SK-N-SH (cell line): ENCODE data around the gene ODAD2. TPM values are rescaled to one million over a fixed set of nuclear protein-coding genes. Genes with fewer than 3 reads are reported as not detected.

Experiments
- CTCF ChIA-PET: fragments of 300-600, 350-600 bp; formaldehyde crosslinking; extraction: SDS; loops from one replicate; lab custom pipeline; 2021; lab: Yijun Ruan, JAX
- POLR2A ChIA-PET: fragments of 350-600 bp; sonication (Branson Sonifier 250); formaldehyde crosslinking; extraction: SDS; loops from one replicate; lab custom pipeline; 2020; ENCODE audit warnings: antibody characterized with exemption, inconsistent platforms; lab: Yijun Ruan, JAX
- DNase-seq: peaks from one replicate; pipeline ENCODE4 v3.0.0; 2012
- H2AFZ ChIP-seq: fragments of 200-600 bp; sonication (generic); 2 replicates; pipeline ENCODE4 v1.8.1; 2016; ENCODE audit warnings: antibody characterized with exemption, mild to moderate bottlenecking, low read depth
- H3F3A ChIP-seq: fragments of 200-600 bp; sonication (generic); replicated peaks from 2 replicates; pipeline ENCODE3; 2016; ENCODE audit warnings: antibody characterized with exemption, mild to moderate bottlenecking; ENCODE audit not compliant: insufficient read depth
- H3K27ac ChIP-seq, 2 experiments: fragments of 200-500 bp in 1 of 2; fragments of 200-600 bp in 1 of 2; sonication (Bioruptor generic) in 1 of 2; sonication (generic), shearing (Covaris generic) in 1 of 2; 2 replicates each; pipeline versions ENCODE4 v1.5.1 to v1.6.1; 2014 to 2016; ENCODE audit warnings: low read depth in 2 of 2, inconsistent platforms in 1 of 2, low read length in 1 of 2, mild to moderate bottlenecking in 1 of 2, mixed read lengths in 1 of 2
- H3K27me3 ChIP-seq: fragments of 200-600 bp; sonication (generic), shearing (Covaris generic); 2 replicates; pipeline ENCODE4 v1.6.1; 2016; ENCODE audit warnings: mixed run types; ENCODE audit not compliant: insufficient read depth
- H3K36me3 ChIP-seq, 2 experiments: fragments of 200-500 bp in 1 of 2; fragments of 200-600 bp in 1 of 2; sonication (Bioruptor generic) in 1 of 2; sonication (generic) in 1 of 2; replicated peaks in 1 of 2; 2 replicates each; pipeline versions ENCODE3 to v1.5.1; 2014 to 2016; ENCODE audit warnings: low read length in 1 of 2, mild to moderate bottlenecking in 1 of 2; ENCODE audit not compliant: insufficient read depth in 2 of 2, control insufficient read depth in 1 of 2
- H3K4me1 ChIP-seq, 2 experiments: fragments of 200-500 bp in 1 of 2; fragments of 200-600 bp in 1 of 2; sonication (Bioruptor generic) in 1 of 2; sonication (generic), shearing (Covaris generic) in 1 of 2; 2 replicates each; pipeline versions ENCODE4 v1.5.1 to v1.6.1; 2014 to 2016; ENCODE audit warnings: low read depth in 1 of 2, low read length in 1 of 2, mixed run types in 1 of 2; ENCODE audit not compliant: insufficient read depth in 2 of 2, control insufficient read depth in 1 of 2
- H3K4me2 ChIP-seq: fragments of 200-600 bp; sonication (generic), shearing (Covaris generic); 2 replicates; pipeline ENCODE4 v1.6.1; 2017; ENCODE audit warnings: mixed run types
- H3K4me3 ChIP-seq, 2 experiments: fragments of 200-500 bp in 1 of 2; fragments of 200-600 bp in 1 of 2; sonication (Bioruptor generic) in 1 of 2; sonication (generic), shearing (Covaris generic) in 1 of 2; 2 replicates each; pipeline versions ENCODE4 v1.5.1 to v1.8.1; 2014 to 2016; ENCODE audit warnings: low read depth in 2 of 2, inconsistent platforms in 1 of 2, low read length in 1 of 2, mild to moderate bottlenecking in 1 of 2, mixed read lengths in 1 of 2, moderate library complexity in 1 of 2
- H3K79me2 ChIP-seq: fragments of 200-600 bp; sonication (generic); 2 replicates; pipeline ENCODE4 v1.8.1; 2017; ENCODE audit warnings: mild to moderate bottlenecking; ENCODE audit not compliant: insufficient read depth
- H3K9ac ChIP-seq: fragments of 200-600 bp; sonication (generic); 2 replicates; pipeline ENCODE4 v1.6.1; 2017; ENCODE audit warnings: mixed run types
- H3K9me2 ChIP-seq: fragments of 200-600 bp; sonication (generic); 2 replicates; pipeline ENCODE4 v1.6.1; 2017; ENCODE audit warnings: mixed run types
- H3K9me3 ChIP-seq: fragments of 200-600 bp; sonication (generic); 2 replicates; pipeline ENCODE4 v1.6.1; 2017; ENCODE audit warnings: mixed run types, mild to moderate bottlenecking, moderate library complexity
- H4K20me1 ChIP-seq: fragments of 200-600 bp; sonication (generic); 2 replicates; pipeline ENCODE4 v1.6.1; 2017; ENCODE audit warnings: mild to moderate bottlenecking, mixed run types; ENCODE audit not compliant: insufficient read depth
- CTCF ChIP-seq: fragments of 200-600 bp; sonication (generic); IDR thresholded peaks from 2 replicates; pipeline ENCODE4 v1.6.1; 2017; ENCODE audit warnings: antibody characterized with exemption, mild to moderate bottlenecking, moderate library complexity
- ELF1 ChIP-seq: IDR thresholded peaks from 2 replicates; pipeline ENCODE4 v1.4.0; 2012
- FOSL2 ChIP-seq: IDR thresholded peaks from 2 replicates; pipeline ENCODE4 v1.4.0; 2012; ENCODE audit warnings: low read depth, mild to moderate bottlenecking, moderate library complexity, borderline replicate concordance
- FOXJ3 ChIP-seq: sonication (generic); formaldehyde crosslinking; IDR thresholded peaks from 2 replicates; pipeline ENCODE4 v1.5.1; 2020; ENCODE audit warnings: mild to moderate bottlenecking, missing genetic modification reagents
- GABPA ChIP-seq: IDR thresholded peaks from 2 replicates; pipeline ENCODE4 v1.4.0; 2012; ENCODE audit warnings: low read depth, mild to moderate bottlenecking
- MEF2A ChIP-seq: IDR thresholded peaks from 2 replicates; pipeline ENCODE4 v1.4.0; 2012; ENCODE audit warnings: low read depth, borderline replicate concordance
- MXI1 ChIP-seq: IDR thresholded peaks from 2 replicates; pipeline ENCODE4 v1.6.1; 2012; ENCODE audit warnings: mild to moderate bottlenecking, low read depth, low read length, improper control_type of control experiment
- NRF1 ChIP-seq: IDR thresholded peaks from 2 replicates; pipeline ENCODE4 v1.6.1; 2012; ENCODE audit warnings: low read depth, mild to moderate bottlenecking, low read length
- RAD21 ChIP-seq: IDR thresholded peaks from 2 replicates; pipeline ENCODE4 v1.6.1; 2012; ENCODE audit warnings: mild to moderate bottlenecking, low read length
- RCOR1 ChIP-seq: fragments of 150-350 bp; IDR thresholded peaks from 2 replicates; pipeline ENCODE4 v1.6.1; 2017; ENCODE audit warnings: antibody characterized with exemption, low read length
- REST ChIP-seq: IDR thresholded peaks from 2 replicates; pipeline ENCODE4 v1.6.1; 2012; ENCODE audit warnings: mild to moderate bottlenecking, low read depth, low read length, moderate library complexity
- RXRA ChIP-seq: IDR thresholded peaks from 2 replicates; pipeline ENCODE4 v1.4.0; 2012; ENCODE audit warnings: low read depth, mild to moderate bottlenecking, borderline replicate concordance
- SIN3A ChIP-seq: IDR thresholded peaks from 2 replicates; pipeline ENCODE4 v1.6.1; 2012; ENCODE audit warnings: low read depth, mild to moderate bottlenecking, low read length, moderate library complexity, borderline replicate concordance
- SMC3 ChIP-seq: IDR thresholded peaks from 2 replicates; pipeline ENCODE4 v1.6.1; 2012; ENCODE audit warnings: low read depth, low read length, improper control_type of control experiment
- TCF12 ChIP-seq: IDR thresholded peaks from 2 replicates; pipeline ENCODE4 v1.4.0; 2012
- WGBS: methylation state at CpG from one replicate; pipeline ENCODE4 v1.1.6; 2017; ENCODE audit warnings: low lambda C conversion rate; 5-methylcytosine and 5-hydroxymethylcytosine counted together
- polyA plus RNA-seq, 3 experiments: library from polyadenylated mRNA; depleted of rRNA; stranded (reverse); fragments of >200 nt; gene quantifications; 2 replicates each; pipeline ENCODE4 v1.2.3, GENCODE V29; 2012
- TF ChIP-seq, protein P1 (sequence below): fragments of 150-350 bp; IDR thresholded peaks from 2 replicates; pipeline ENCODE4 v1.6.1; 2016; ENCODE audit warnings: mild to moderate bottlenecking, low read depth, low read length

ODAD2 gene
- polyA plus RNA-seq, 1 of the 3 experiments (the other 2 are of a cell fraction), result not detected

DNA sequence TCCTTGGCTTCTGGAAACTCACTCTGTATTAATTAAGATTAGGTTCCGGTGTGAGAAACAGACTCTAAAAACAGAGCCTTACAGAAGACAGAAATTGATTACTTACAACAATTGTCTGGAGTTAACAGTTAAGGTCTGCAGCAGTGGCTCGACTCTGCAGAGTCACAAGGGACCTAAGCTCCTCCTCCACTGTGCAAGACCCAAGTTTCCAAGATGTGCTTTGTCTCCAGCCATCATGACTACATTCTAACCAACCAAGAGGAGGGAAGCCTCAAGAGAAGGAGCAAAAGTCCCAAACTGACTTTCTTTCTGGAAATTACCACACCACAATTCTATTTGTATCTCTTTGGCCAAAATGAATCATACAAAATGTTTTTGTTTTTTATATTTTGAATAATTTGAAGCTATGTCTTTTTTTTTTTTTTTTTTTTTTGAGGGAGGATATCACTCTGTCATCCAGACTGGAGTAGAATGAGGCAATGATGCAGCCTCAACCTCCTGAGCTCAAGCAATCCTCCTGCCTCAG is 14.2 kb upstream of the ODAD2 start:
- Histone ChIP-seq H3K9me3 (no peaks in the 10 kb centered on the region), H2AFZ (no peak overlapping the region), H3K79me2 (no peaks in the 10 kb centered on the region), H3K4me3 (no peak overlapping the region), H3K36me3 (no peaks in the 10 kb centered on the region), H3K27ac (no peak overlapping the region), H3K4me2 (no peak overlapping the region), H3K9ac (no peak overlapping the region), H3K4me1 (no peaks in the 10 kb centered on the region), H4K20me1 (no peaks in the 10 kb centered on the region), H3F3A (no peaks in the 10 kb centered on the region), H3K9me2 (no peaks in the 10 kb centered on the region), H3K27me3 (no peaks in the 10 kb centered on the region)
- DNase-seq, result no peak
- ChIA-PET CTCF (no interaction called here), POLR2A (no interaction called here)
- 2% methylated on average over 2 of the region's 2 CpGs for WGBS
- TF ChIP-seq RCOR1 (no peak), ELF1 (no peak), FOXJ3 (CRISPR knock-in tag) (no peak), MXI1 (no peak), REST (no peak), SMC3 (no peak), FOSL2 (no peak), GABPA (no peak), TCF12 (no peak), MEF2A (no peak), CTCF (no peak), RXRA (no peak), SIN3A (no peak), NRF1 (no peak), RAD21 (no peak)
- TF ChIP-seq, protein P1, sequence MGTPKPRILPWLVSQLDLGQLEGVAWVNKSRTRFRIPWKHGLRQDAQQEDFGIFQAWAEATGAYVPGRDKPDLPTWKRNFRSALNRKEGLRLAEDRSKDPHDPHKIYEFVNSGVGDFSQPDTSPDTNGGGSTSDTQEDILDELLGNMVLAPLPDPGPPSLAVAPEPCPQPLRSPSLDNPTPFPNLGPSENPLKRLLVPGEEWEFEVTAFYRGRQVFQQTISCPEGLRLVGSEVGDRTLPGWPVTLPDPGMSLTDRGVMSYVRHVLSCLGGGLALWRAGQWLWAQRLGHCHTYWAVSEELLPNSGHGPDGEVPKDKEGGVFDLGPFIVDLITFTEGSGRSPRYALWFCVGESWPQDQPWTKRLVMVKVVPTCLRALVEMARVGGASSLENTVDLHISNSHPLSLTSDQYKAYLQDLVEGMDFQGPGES, result no peak
